ENCODE data around the gene VTI1A.

The VTI1A gene

DNA sequence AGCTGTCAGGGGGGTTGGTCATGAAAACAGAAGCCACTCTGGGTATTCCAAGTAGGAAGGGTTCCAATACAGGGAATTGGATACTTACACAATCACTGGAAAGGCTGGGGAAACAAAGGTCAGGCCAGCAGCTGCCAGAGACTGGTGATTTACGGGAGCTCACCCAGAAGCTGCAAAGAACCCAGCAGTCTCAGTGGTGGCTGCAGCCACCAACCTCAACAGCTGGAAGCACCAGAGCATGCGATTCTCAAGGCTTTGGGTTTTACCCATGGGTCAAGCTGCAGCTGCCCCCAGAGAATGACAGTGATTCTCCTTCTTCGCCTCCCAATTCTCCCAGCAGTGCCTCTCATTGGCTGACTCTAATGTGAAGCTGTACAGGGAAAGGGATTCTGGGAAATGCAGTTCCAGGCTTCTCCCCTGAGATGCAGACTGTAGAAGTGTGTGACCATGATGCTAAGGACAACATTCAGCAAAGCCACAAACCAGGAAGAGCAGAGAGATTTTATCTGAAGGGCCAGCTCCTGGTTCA, 395.9 kb downstream of the VTI1A start:
- Histone ChIP-seq H3K4me3 (ENCODE audit: extremely low read depth, insufficient read depth, low read length, poor library complexity, severe bottlenecking) (no peak overlapping the region), H3K36me3 (ENCODE audit: control insufficient read depth, insufficient read depth, low read length) (no peaks in the 10 kb centered on the region), H3K27ac (ENCODE audit: low read depth, low read length, severe bottlenecking) (no peak overlapping the region), H3K9me3 (ENCODE audit: control insufficient read depth, low read length) (peaks cover 7% of the 10 kb centered on the region), H3K4me1 (ENCODE audit: control insufficient read depth, insufficient read depth, low read length, poor library complexity, severe bottlenecking) (peaks cover 7% of the 10 kb centered on the region)
- WGBS, 2 experiments (ENCODE audit: insufficient coverage in 2 of 2), result 96 to 98% methylated on average over 2 to 3 of the region's 3 CpGs

DNA sequence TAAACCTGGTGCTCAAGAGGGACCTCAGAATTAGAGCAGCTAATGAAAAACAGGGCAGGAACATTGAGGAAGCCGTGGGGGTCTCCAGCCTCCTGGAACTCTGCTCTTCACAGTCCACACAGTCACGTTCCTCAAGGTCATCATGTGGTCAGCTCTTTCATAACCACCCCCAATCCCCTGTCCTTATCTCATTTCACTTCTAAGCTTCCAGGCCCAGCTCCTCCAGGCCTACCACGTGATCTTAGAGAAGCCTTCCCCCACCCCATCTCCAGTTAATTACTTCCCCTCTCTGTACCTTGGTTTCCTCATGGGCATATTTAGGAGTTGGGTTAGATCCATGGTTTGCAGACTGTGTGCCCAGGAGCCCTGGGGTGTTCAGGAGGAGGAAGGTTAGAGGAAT, 396.6 kb downstream of the VTI1A start:
- 72 to 86% methylated on average over 2 of the region's 3 CpGs for WGBS, 2 experiments (ENCODE audit: insufficient coverage in 2 of 2)
- Histone ChIP-seq H3K9me3 (ENCODE audit: control insufficient read depth, low read length) (peaks cover 14% of the 10 kb centered on the region), H3K36me3 (ENCODE audit: control insufficient read depth, insufficient read depth, low read length) (no peaks in the 10 kb centered on the region), H3K4me3 (ENCODE audit: extremely low read depth, insufficient read depth, low read length, poor library complexity, severe bottlenecking) (no peak overlapping the region), H3K4me1 (ENCODE audit: control insufficient read depth, insufficient read depth, low read length, poor library complexity, severe bottlenecking) (peaks cover 7% of the 10 kb centered on the region), H3K27ac (ENCODE audit: low read depth, low read length, severe bottlenecking) (no peak overlapping the region)

DNA sequence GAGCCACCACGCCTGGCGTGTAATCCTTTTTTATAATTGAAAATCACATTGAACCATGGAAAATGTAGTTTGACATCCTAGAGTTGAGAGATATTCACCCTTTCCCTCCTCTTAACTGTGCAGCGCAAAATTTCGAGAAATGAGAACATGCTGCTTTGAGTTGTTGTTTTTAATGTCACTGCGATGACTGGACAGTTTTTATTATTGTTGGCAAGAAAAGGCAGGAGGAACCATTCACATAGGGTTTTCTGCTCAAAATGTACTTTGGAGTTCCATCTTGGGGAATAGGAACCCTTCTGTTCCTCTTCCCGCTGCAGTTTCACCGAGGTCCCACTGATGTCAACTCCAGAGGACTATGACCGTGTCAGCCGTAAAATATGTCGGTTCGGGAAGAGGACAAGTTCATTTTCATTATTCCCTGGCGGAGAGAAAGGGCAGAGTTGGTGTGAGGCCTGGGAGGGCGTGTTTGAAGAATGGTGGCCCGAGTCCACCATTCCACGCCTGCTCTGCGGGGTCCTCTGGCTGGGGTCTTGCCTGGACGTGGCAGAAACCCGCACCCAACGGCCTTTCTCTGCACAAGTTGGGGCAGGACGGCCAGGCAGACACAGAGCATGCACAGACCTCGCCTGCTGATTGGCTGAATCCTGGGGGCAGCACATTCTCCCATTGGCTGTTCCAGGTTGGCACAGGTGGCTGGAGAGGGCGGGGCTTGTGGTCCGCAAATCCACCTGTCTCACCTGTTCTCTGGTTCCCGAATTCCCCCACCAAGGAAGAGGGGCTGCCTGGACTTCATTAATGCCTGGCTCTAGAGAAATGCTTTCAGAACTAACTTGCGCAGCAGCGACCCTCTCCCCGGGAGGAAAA, 397.9 kb downstream of the VTI1A start:
- Histone ChIP-seq H3K4me3 (ENCODE audit: extremely low read depth, insufficient read depth, low read length, poor library complexity, severe bottlenecking) (no peak overlapping the region), H3K9me3 (ENCODE audit: control insufficient read depth, low read length) (peaks cover 14% of the 10 kb centered on the region), H3K27ac (ENCODE audit: low read depth, low read length, severe bottlenecking) (no peak overlapping the region), H3K4me1 (ENCODE audit: control insufficient read depth, insufficient read depth, low read length, poor library complexity, severe bottlenecking) (peaks cover 7% of the 10 kb centered on the region), H3K36me3 (ENCODE audit: control insufficient read depth, insufficient read depth, low read length) (no peaks in the 10 kb centered on the region)
- WGBS, 2 experiments (ENCODE audit: insufficient coverage in 2 of 2), result 95 to 98% methylated on average over 17 to 25 of the region's 27 CpGs

DNA sequence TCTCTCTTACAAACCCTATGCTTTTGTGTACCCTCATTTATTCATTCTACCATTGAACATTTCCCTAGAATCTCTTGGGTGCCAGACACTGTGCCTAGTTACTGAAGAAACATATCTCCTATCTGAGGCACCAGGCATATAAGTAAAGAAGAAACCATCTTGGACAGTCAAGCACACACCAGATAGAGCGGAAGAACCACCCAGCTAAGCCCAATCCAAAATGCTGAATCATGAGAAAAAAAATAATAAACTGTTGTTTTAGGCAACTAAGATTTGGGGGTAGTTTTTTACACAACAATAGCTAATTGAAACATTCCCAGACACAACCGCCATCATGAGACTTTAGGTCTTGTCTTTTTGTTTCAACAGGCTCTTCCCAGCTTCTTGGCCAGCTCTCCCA, 400.8 kb downstream of the VTI1A start:
- WGBS, 2 experiments (ENCODE audit: insufficient coverage in 2 of 2), result 83 to 100% methylated on average over 1 of the region's 2 CpGs
- no peak overlapping the region for H3K4me3 ChIP-seq (ENCODE audit: extremely low read depth, insufficient read depth, low read length, poor library complexity, severe bottlenecking)
- H3K9me3 ChIP-seq (ENCODE audit: control insufficient read depth, low read length), result peaks cover 14% of the 10 kb centered on the region
- peaks cover 4% of the 10 kb centered on the region for H3K4me1 ChIP-seq (ENCODE audit: control insufficient read depth, insufficient read depth, low read length, poor library complexity, severe bottlenecking)
- H3K36me3 ChIP-seq (ENCODE audit: control insufficient read depth, insufficient read depth, low read length), result no peaks in the 10 kb centered on the region
- H3K27ac ChIP-seq (ENCODE audit: low read depth, low read length, severe bottlenecking), result no peak overlapping the region

DNA sequence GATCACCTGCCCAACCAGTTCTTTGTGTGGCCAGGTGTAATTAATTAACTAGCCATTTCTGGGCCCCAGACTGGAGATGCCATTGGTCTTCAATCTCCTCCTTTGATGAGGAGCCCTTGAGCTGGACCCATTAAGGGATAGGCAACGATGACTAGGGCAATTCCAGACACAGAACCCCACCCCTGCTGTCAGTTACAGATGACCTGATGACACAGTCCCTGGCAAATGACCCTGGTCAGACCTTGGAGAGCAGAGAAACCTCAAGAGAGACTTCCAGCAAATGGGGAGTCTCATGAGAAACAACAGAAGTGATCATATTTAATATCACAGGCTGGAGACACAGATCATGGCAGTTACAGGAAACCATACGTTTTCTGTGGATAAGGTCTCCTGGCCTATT, 401.2 kb downstream of the VTI1A start:
- 90% methylated on average over 1 to 2 of the region's 2 CpGs for WGBS, 2 experiments (ENCODE audit: insufficient coverage in 2 of 2)
- Histone ChIP-seq H3K4me3 (ENCODE audit: extremely low read depth, insufficient read depth, low read length, poor library complexity, severe bottlenecking) (no peak overlapping the region), H3K36me3 (ENCODE audit: control insufficient read depth, insufficient read depth, low read length) (no peaks in the 10 kb centered on the region), H3K9me3 (ENCODE audit: control insufficient read depth, low read length) (peaks cover 14% of the 10 kb centered on the region), H3K4me1 (ENCODE audit: control insufficient read depth, insufficient read depth, low read length, poor library complexity, severe bottlenecking) (peaks cover 4% of the 10 kb centered on the region), H3K27ac (ENCODE audit: low read depth, low read length, severe bottlenecking) (no peak overlapping the region)

DNA sequence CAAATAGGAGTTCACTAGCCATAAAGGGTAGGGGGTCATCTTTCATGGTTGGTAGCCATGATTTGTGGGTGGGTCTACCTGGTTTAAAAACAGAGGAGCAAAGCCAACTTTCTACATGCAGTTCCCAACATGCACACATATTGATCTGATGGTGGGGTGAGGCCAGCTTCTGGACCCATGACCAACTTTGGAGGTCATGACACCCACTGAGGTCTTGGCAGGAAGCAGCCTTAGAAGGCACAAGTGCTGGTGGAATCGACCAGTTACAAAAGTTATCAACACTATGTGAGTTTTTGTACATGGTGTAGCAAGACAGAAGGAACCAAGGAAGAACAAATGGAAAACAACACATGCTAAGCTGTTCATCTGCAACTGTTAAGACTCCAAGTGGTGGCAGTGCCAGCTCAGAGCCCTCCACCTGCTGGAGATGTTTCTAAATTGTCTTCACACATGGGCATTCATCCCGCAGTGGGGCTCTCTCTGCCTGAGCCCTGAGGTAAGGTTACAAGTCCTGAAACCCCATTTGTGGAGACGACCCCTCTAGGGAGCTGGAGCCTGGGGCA, 401.9 kb downstream of the VTI1A start:
- H3K4me3 ChIP-seq (ENCODE audit: extremely low read depth, insufficient read depth, low read length, poor library complexity, severe bottlenecking), result no peak overlapping the region
- peaks cover 14% of the 10 kb centered on the region for H3K9me3 ChIP-seq (ENCODE audit: control insufficient read depth, low read length)
- H3K4me1 ChIP-seq (ENCODE audit: control insufficient read depth, insufficient read depth, low read length, poor library complexity, severe bottlenecking), result no peaks in the 10 kb centered on the region
- H3K27ac ChIP-seq (ENCODE audit: low read depth, low read length, severe bottlenecking), result no peak overlapping the region
- no peaks in the 10 kb centered on the region for H3K36me3 ChIP-seq (ENCODE audit: control insufficient read depth, insufficient read depth, low read length)
- WGBS, 2 experiments (ENCODE audit: insufficient coverage in 2 of 2), result 87 to 94% methylated on average over 3 of the region's 3 CpGs

DNA sequence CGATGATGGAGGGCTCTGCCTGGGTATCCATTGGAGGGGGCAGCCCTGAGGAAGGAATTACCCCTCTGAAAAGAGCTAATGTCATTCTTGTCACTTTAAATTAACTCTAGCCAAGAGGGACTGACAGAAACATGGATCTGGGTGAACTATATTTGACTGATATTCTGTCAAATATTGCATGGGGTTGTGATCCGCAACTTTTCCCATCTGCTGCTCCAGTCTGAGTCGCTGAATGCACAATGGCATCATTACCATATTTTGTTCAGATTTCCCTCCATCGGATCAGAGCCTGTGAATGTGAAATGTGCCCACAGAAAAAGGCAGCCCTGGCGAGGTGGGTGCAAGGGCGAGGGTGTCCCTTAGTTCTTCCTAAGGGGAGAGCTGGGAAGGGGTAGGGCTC, 402.5 kb downstream of the VTI1A start:
- peaks cover 14% of the 10 kb centered on the region for H3K9me3 ChIP-seq (ENCODE audit: control insufficient read depth, low read length)
- no peaks in the 10 kb centered on the region for H3K36me3 ChIP-seq (ENCODE audit: control insufficient read depth, insufficient read depth, low read length)
- H3K4me1 ChIP-seq (ENCODE audit: control insufficient read depth, insufficient read depth, low read length, poor library complexity, severe bottlenecking), result no peaks in the 10 kb centered on the region
- H3K27ac ChIP-seq (ENCODE audit: low read depth, low read length, severe bottlenecking), result no peak overlapping the region
- WGBS, 2 experiments (ENCODE audit: insufficient coverage in 2 of 2), result 100% methylated on average over 4 of the region's 6 CpGs
- H3K4me3 ChIP-seq (ENCODE audit: extremely low read depth, insufficient read depth, low read length, poor library complexity, severe bottlenecking), result no peak overlapping the region

DNA sequence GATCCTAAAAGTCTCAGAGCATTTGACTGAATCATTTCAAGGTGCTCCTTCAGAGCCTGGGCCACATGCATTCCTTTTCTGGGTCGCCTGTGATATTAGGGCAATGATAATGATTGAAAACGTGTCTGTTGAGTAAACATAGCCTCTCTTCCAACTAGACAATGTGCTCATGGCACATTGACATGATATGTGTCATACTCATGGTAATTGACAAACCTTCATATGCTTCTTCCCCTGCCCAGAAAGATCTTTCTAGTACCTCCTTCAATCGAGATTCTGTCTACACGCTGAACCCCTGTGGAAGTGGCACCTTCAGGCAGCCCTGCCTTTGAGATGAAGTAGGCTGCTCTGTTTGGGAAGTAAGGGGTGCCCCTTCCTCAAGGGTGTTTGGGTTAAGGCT, 404.2 kb downstream of the VTI1A start:
- H3K4me3 ChIP-seq (ENCODE audit: extremely low read depth, insufficient read depth, low read length, poor library complexity, severe bottlenecking), result no peak overlapping the region
- no peak overlapping the region for H3K27ac ChIP-seq (ENCODE audit: low read depth, low read length, severe bottlenecking)
- no peaks in the 10 kb centered on the region for H3K36me3 ChIP-seq (ENCODE audit: control insufficient read depth, insufficient read depth, low read length)
- H3K4me1 ChIP-seq (ENCODE audit: control insufficient read depth, insufficient read depth, low read length, poor library complexity, severe bottlenecking), result no peaks in the 10 kb centered on the region
- peaks cover 14% of the 10 kb centered on the region for H3K9me3 ChIP-seq (ENCODE audit: control insufficient read depth, low read length)
- no CpG with 5 or more reads among the region's 4 CpGs for WGBS, 2 experiments (ENCODE audit: insufficient coverage in 2 of 2)

DNA sequence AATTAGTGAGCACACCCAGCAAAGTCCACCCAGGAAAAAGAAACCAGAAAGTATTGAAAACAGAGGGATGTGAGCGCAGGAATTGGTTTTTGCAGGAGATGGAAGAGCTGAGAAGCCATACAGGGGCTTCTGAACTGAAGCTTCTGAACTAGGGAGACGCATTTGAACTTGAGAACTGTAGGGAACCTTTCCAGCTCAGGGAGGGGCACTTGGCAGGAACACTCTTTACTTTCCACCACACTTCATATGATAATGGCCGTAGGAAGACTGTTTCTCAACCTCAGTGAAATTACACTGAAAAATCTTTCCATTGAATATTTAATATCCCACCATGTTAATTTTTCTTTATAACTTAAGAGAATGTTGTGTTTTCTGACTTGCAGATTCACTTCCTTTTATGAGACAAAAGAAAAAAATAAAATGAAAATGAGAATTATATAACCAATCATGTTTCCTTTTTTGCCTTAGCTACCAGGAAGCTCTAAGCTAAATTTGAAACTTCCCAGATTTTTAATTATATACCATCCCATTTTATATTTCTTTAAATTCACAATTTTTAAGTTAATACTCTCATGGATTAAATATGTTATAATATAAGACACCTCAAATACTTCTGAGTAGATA, 404.7 kb downstream of the VTI1A start:
- WGBS, 2 experiments (ENCODE audit: insufficient coverage in 2 of 2), result 87% methylated on average over 3 of the region's 3 CpGs; no CpG with 5 or more reads in 1 of the 2 experiments

DNA sequence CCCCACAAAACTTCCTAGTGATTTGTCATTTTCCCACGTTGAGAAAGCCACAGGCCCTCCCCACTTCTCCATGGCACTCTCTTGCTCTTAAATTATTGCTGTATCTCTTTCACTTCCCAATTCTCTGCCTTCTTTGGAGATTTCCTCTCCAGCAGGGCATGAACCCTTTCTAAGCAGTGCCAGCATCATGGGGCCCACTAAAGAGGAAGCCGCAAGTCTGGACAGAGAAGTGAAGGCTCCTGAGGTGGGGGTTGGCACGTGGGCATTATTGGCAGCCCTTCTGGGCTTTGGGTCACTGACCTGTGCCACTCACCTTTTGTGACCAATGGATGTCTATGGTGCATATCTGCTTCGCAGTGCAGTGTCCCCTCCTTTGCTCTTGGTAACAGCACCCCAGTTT, 405.3 kb downstream of the VTI1A start:
- no peaks in the 10 kb centered on the region for H3K4me1 ChIP-seq (ENCODE audit: control insufficient read depth, insufficient read depth, low read length, poor library complexity, severe bottlenecking)
- WGBS, 2 experiments (ENCODE audit: insufficient coverage in 2 of 2), result 78 to 89% methylated on average over 4 of the region's 4 CpGs

More for the DNA sequence above, 404.7 kb downstream of the VTI1A start:
- Histone ChIP-seq H3K4me1 (ENCODE audit: control insufficient read depth, insufficient read depth, low read length, poor library complexity, severe bottlenecking) (no peaks in the 10 kb centered on the region), H3K4me3 (ENCODE audit: extremely low read depth, insufficient read depth, low read length, poor library complexity, severe bottlenecking) (no peak overlapping the region), H3K36me3 (ENCODE audit: control insufficient read depth, insufficient read depth, low read length) (no peaks in the 10 kb centered on the region), H3K27ac (ENCODE audit: low read depth, low read length, severe bottlenecking) (no peak overlapping the region), H3K9me3 (ENCODE audit: control insufficient read depth, low read length) (peaks cover 14% of the 10 kb centered on the region)

More for the DNA sequence above, 405.3 kb downstream of the VTI1A start:
- Histone ChIP-seq H3K9me3 (ENCODE audit: control insufficient read depth, low read length) (peaks cover 13% of the 10 kb centered on the region), H3K27ac (ENCODE audit: low read depth, low read length, severe bottlenecking) (no peak overlapping the region), H3K36me3 (ENCODE audit: control insufficient read depth, insufficient read depth, low read length) (no peaks in the 10 kb centered on the region), H3K4me3 (ENCODE audit: extremely low read depth, insufficient read depth, low read length, poor library complexity, severe bottlenecking) (no peak overlapping the region)

All from mesodermal cell (in vitro differentiated cells).